HFFc6 (cell line): ENCODE measurements around the gene ITPK1. TPM values are rescaled to one million over a fixed set of nuclear protein-coding genes. Genes with fewer than 3 reads are reported as not detected.

Experiments used
- DNase-seq: peaks from one replicate; pipeline ENCODE4 v3.0.0-alpha.2; 2018
- H3K27ac Mint-ChIP-seq: 2 replicates; pipeline ENCODE4 v1.8.0; 2020; ENCODE audit warnings: mild to moderate bottlenecking, mixed read lengths
- H3K27me3 Mint-ChIP-seq: 2 replicates; pipeline ENCODE4 v1.8.0; 2021; ENCODE audit warnings: mild to moderate bottlenecking, moderate library complexity, mixed read lengths; ENCODE audit not compliant: insufficient read depth
- H3K36me3 Mint-ChIP-seq: 2 replicates; pipeline ENCODE4 v1.8.0; 2021; ENCODE audit warnings: low read depth, mixed read lengths
- H3K4me1 Mint-ChIP-seq: 2 replicates; pipeline ENCODE4 v1.8.0; 2020; ENCODE audit warnings: low read depth, mixed read lengths
- H3K4me3 Mint-ChIP-seq: 2 replicates; pipeline ENCODE4 v1.8.0; 2020; ENCODE audit warnings: mild to moderate bottlenecking, moderate library complexity, mixed read lengths
- H3K9me3 Mint-ChIP-seq: 2 replicates; pipeline ENCODE4 v1.8.0; 2020; ENCODE audit warnings: mild to moderate bottlenecking, mixed read lengths
- CTCF ChIP-seq: fragments of 200-600 bp; sonication (generic); IDR thresholded peaks from 2 replicates; pipeline ENCODE4 v1.5.0; 2021; ENCODE audit warnings: antibody characterized with exemption, mild to moderate bottlenecking
- total RNA-seq, 6 experiments: library from RNA; stranded (reverse); fragmentation: NEBNext Ultra II Directional; extraction: Animal tissue kit (Norgen Biotek cat#: 25700); gene quantifications; 2 replicates in 1 of 6; 3 replicates in 5 of 6; pipeline ENCODE4 v1.2.3, GENCODE V29; 2021

Gene ITPK1
- total RNA-seq, 6 experiments from 2014 or later = 27.3 to 38.1 (median 32.4) TPM

- DNase-seq = no peak
- H3K4me3 Mint-ChIP-seq = no peak overlapping the region
- no peak overlapping the region for H3K27ac Mint-ChIP-seq
- peaks cover 84% of the 10 kb centered on the region for H3K4me1 Mint-ChIP-seq
- H3K36me3 Mint-ChIP-seq = no peaks in the 10 kb centered on the region
- TF ChIP-seq CTCF = no peak
- peaks cover 6% of the 10 kb centered on the region; the same call in 1 of the 2 replicates for H3K27me3 Mint-ChIP-seq
- H3K9me3 Mint-ChIP-seq = no peaks in the 10 kb centered on the region
Observed at GRCh38 chr14:93041830-93042229, 73.9 kb downstream of the ITPK1 start.

GRCh38 chr14:93040982-93041381 lies 74.7 kb downstream of the ITPK1 start:
- Mint-ChIP-seq H3K27me3 (peaks cover 7% of the 10 kb centered on the region), H3K36me3 (no peaks in the 10 kb centered on the region), H3K4me3 (no peak overlapping the region), H3K27ac (no peak overlapping the region; the same call in 1 of the 2 replicates), H3K4me1 (peaks cover 84% of the 10 kb centered on the region), H3K9me3 (no peaks in the 10 kb centered on the region)
- DNase-seq = no peak
- TF ChIP-seq CTCF = no peak

GRCh38 chr14:93040443-93040842 lies 75.3 kb downstream of the ITPK1 start:
- Mint-ChIP-seq H3K27ac (no peak overlapping the region), H3K36me3 (no peaks in the 10 kb centered on the region), H3K4me1 (peaks cover 83% of the 10 kb centered on the region)

GRCh38 chr14:93039649-93040315 lies 75.9 kb downstream of the ITPK1 start:
- Mint-ChIP-seq H3K4me1 (peaks cover 77% of the 10 kb centered on the region), H3K27me3 (peaks cover 4% of the 10 kb centered on the region), H3K36me3 (no peaks in the 10 kb centered on the region), H3K4me3 (no peak overlapping the region), H3K27ac (no peak overlapping the region), H3K9me3 (no peaks in the 10 kb centered on the region)
- DNase-seq = no peak
- TF ChIP-seq CTCF = no peak

More at GRCh38 chr14:93040443-93040842, 75.3 kb downstream of the ITPK1 start:
- peaks cover 6% of the 10 kb centered on the region for H3K27me3 Mint-ChIP-seq
- no peak for DNase-seq
- no peaks in the 10 kb centered on the region for H3K9me3 Mint-ChIP-seq
- no peak for TF ChIP-seq CTCF
- H3K4me3 Mint-ChIP-seq = no peak overlapping the region

GRCh38 chr14:93037351-93037750 lies 78.4 kb downstream of the ITPK1 start:
- Mint-ChIP-seq H3K9me3 (no peaks in the 10 kb centered on the region), H3K36me3 (no peaks in the 10 kb centered on the region), H3K4me3 (no peak overlapping the region), H3K4me1 (peaks cover 58% of the 10 kb centered on the region), H3K27ac (no peak overlapping the region), H3K27me3 (peaks cover 4% of the 10 kb centered on the region)
- TF ChIP-seq CTCF = no peak
- DNase-seq = no peak
